ENCODE measurements around the gene FGF21.

GRCh38 chr19:48795685-48796070 lies 40.4 kb downstream of the FGF21 start:
- TF ChIP-seq REST (IDR thresholded peaks at IDR 0.05; ENCODE audit: insufficient read depth in 1 of 2, low read depth in 2 of 2, low read length in 2 of 2) (no peak), TAF1 (IDR thresholded peaks at IDR 0.05; ENCODE audit: borderline replicate concordance, insufficient read depth, low read length) (no peak)
